Measurements from ENCODE around the gene WRAP53. TPM values are rescaled to one million over a fixed set of nuclear protein-coding genes. Genes with fewer than 3 reads are reported as not detected.

Gene WRAP53
- total and polyA plus RNA-seq, 2 of the 13 experiments (the other 11 are each of a cell fraction or from before 2014, with no cell fraction given), result 7.0 to 19.5 TPM

GRCh38 chr17:7668482-7668881, 19.8 kb upstream of the WRAP53 start:
- WGBS (ENCODE audit: low lambda C conversion rate), result 94% methylated on average over 7 of the region's 7 CpGs
- no peak overlapping the region for H3K4me3 ChIP-seq (replicated peaks in 1 of 3; ENCODE audit: insufficient read depth in 1 of 3, low read depth in 2 of 3, low read length in 3 of 3)
- FAIRE-seq, result no peak
- no peaks in the 10 kb centered on the region for H3K4me1 ChIP-seq (ENCODE audit: insufficient read depth, low read length)
- peaks cover 2% of the 10 kb centered on the region; the same call in 1 of the 2 replicates for H3K9me3 ChIP-seq (ENCODE audit: low read length)
- no peak for DNase-seq (ENCODE audit: low spot score)
- no peak overlapping the region for H3K9ac ChIP-seq (ENCODE audit: insufficient read depth, low read depth, low read length)
- in situ Hi-C loops (cut with HindIII; ENCODE audit: extremely low pct_ligation_motif_present, low pct_unique_long_range_greater_than_20kb), result no loop called here
- intact Hi-C loops (cut with micrococcal nuclease; ENCODE audit: unreplicated experiment), result no loop called here
- ATAC-seq, result no peak
- H3K4me2 ChIP-seq (ENCODE audit: low read depth, low read length), result no peak overlapping the region
- BruUV-seq (replicated peaks), result no TSS peak
- H2AFZ ChIP-seq (ENCODE audit: low read length), result no peak overlapping the region
- H3K27ac ChIP-seq (ENCODE audit: extremely low read length, insufficient read depth, low read length), result no peak overlapping the region
- no peaks in the 10 kb centered on the region for H3K79me2 ChIP-seq (ENCODE audit: insufficient read depth, low read length)
- no peaks in the 10 kb centered on the region for H3K27me3 ChIP-seq (ENCODE audit: control insufficient read depth in 1 of 2, insufficient read depth in 2 of 2, low read length in 2 of 2)
- POLR2A ChIA-PET, result interaction anchor here (2.1 kb wide), 1 partner anchor 19 kb away, joined by 7 read pairs; the partner anchor contains the start of genes TP53 and WRAP53
- no peaks in the 10 kb centered on the region for H4K20me1 ChIP-seq (ENCODE audit: insufficient read depth, low read length)
- CTCF ChIA-PET (ENCODE audit: low intra/inter-chr PET ratio, low total read pairs), result no interaction called here
- H3K36me3 ChIP-seq (replicated peaks in 1 of 2; ENCODE audit: control insufficient read depth in 1 of 2, insufficient read depth in 2 of 2, low read length in 2 of 2), result peaks cover 11 to 17% of the 10 kb centered on the region in 2 experiments; a peak in 4 of 5 replicates
- TF ChIP-seq ZNF687 (CRISPR knock-in tag; IDR thresholded peaks at IDR 0.05) (no peak), NKX3-1 (CRISPR knock-in tag; IDR thresholded peaks at IDR 0.05) (no peak), GPN1 (CRISPR knock-in tag; IDR thresholded peaks at IDR 0.05; ENCODE audit: borderline replicate concordance) (no peak), PAF1 (CRISPR knock-in tag; IDR thresholded peaks at IDR 0.05) (no peak), RXRA (CRISPR knock-in tag; IDR thresholded peaks at IDR 0.05) (no peak), KDM4B (CRISPR knock-in tag; IDR thresholded peaks at IDR 0.05) (no peak), PHF8 (CRISPR knock-in tag; IDR thresholded peaks at IDR 0.05) (no peak), ZNF776 (CRISPR knock-in tag; IDR thresholded peaks at IDR 0.05) (no peak), SNRNP70 (IDR thresholded peaks at IDR 0.05; ENCODE audit: low read depth, low read length) (no peak), NFIB (CRISPR knock-in tag; IDR thresholded peaks at IDR 0.05; ENCODE audit: borderline replicate concordance) (no peak), HNF4A (CRISPR knock-in tag; IDR thresholded peaks at IDR 0.05) (no peak), ZFP82 (CRISPR knock-in tag; IDR thresholded peaks at IDR 0.05; ENCODE audit: borderline replicate concordance) (no peak), ZFP41 (CRISPR knock-in tag; IDR thresholded peaks at IDR 0.05; ENCODE audit: borderline replicate concordance) (no peak), JARID2 (CRISPR knock-in tag; IDR thresholded peaks at IDR 0.05; ENCODE audit: insufficient replicate concordance) (no peak)
- TF ChIP-seq, protein P1, sequence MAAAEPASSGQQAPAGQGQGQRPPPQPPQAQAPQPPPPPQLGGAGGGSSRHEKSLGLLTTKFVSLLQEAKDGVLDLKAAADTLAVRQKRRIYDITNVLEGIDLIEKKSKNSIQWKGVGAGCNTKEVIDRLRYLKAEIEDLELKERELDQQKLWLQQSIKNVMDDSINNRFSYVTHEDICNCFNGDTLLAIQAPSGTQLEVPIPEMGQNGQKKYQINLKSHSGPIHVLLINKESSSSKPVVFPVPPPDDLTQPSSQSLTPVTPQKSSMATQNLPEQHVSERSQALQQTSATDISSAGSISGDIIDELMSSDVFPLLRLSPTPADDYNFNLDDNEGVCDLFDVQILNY (CRISPR knock-in tag; conservative IDR thresholded peaks at IDR 0.05), result no peak
- TF ChIP-seq, protein P2, sequence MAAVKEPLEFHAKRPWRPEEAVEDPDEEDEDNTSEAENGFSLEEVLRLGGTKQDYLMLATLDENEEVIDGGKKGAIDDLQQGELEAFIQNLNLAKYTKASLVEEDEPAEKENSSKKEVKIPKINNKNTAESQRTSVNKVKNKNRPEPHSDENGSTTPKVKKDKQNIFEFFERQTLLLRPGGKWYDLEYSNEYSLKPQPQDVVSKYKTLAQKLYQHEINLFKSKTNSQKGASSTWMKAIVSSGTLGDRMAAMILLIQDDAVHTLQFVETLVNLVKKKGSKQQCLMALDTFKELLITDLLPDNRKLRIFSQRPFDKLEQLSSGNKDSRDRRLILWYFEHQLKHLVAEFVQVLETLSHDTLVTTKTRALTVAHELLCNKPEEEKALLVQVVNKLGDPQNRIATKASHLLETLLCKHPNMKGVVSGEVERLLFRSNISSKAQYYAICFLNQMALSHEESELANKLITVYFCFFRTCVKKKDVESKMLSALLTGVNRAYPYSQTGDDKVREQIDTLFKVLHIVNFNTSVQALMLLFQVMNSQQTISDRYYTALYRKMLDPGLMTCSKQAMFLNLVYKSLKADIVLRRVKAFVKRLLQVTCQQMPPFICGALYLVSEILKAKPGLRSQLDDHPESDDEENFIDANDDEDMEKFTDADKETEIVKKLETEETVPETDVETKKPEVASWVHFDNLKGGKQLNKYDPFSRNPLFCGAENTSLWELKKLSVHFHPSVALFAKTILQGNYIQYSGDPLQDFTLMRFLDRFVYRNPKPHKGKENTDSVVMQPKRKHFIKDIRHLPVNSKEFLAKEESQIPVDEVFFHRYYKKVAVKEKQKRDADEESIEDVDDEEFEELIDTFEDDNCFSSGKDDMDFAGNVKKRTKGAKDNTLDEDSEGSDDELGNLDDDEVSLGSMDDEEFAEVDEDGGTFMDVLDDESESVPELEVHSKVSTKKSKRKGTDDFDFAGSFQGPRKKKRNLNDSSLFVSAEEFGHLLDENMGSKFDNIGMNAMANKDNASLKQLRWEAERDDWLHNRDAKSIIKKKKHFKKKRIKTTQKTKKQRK (IDR thresholded peaks at IDR 0.05; ENCODE audit: low read length), result no peak
- TF ChIP-seq, protein P3, sequence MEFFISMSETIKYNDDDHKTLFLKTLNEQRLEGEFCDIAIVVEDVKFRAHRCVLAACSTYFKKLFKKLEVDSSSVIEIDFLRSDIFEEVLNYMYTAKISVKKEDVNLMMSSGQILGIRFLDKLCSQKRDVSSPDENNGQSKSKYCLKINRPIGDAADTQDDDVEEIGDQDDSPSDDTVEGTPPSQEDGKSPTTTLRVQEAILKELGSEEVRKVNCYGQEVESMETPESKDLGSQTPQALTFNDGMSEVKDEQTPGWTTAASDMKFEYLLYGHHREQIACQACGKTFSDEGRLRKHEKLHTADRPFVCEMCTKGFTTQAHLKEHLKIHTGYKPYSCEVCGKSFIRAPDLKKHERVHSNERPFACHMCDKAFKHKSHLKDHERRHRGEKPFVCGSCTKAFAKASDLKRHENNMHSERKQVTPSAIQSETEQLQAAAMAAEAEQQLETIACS (CRISPR knock-in tag; IDR thresholded peaks at IDR 0.05), result no peak
